Activated CD8-positive, alpha-beta T cell treated with anti-CD3 and anti-CD28 coated beads for 36 hours (primary cell): ENCODE results near the gene RPL10. TPM values are rescaled to one million over a fixed set of nuclear protein-coding genes. Genes with fewer than 3 reads are reported as not detected.

Experiments used
- ATAC-seq: fragments of 200-7000 bp; cut with Tn5 transposase; one replicate; pipeline ENCODE4 v1.10.0; 2021; ENCODE audit warnings: mild to moderate bottlenecking, moderate library complexity
- CTCF ChIA-PET: fragments of 350-600 bp; sonication (Branson Sonifier 250); formaldehyde crosslinking; loops from one replicate; lab custom pipeline; 2021; ENCODE audit warnings: antibody characterized with exemption; lab: Charles Lee
- POLR2A ChIA-PET: fragments of 350-600 bp; sonication (Branson Sonifier 250); formaldehyde crosslinking; loops from one replicate; lab custom pipeline; 2021; ENCODE audit warnings: antibody characterized with exemption; lab: Charles Lee
- DNase-seq: peaks from one replicate; pipeline ENCODE4 v3.0.0-alpha.2; 2020
- H3K27ac Mint-ChIP-seq: one replicate; pipeline ENCODE4 v1.8.0; 2021; ENCODE audit warnings: mild to moderate bottlenecking, mixed read lengths
- H3K27me3 Mint-ChIP-seq: one replicate; pipeline ENCODE4 v1.8.0; 2021; ENCODE audit warnings: mixed read lengths
- H3K36me3 Mint-ChIP-seq: one replicate; pipeline ENCODE4 v1.8.0; 2021; ENCODE audit warnings: low read depth, mixed read lengths
- H3K4me1 Mint-ChIP-seq: one replicate; pipeline ENCODE4 v1.8.0; 2021; ENCODE audit warnings: low read depth, mixed read lengths
- H3K4me3 Mint-ChIP-seq: one replicate; pipeline ENCODE4 v1.8.0; 2021; ENCODE audit warnings: mild to moderate bottlenecking, moderate library complexity, mixed read lengths
- H3K9me3 Mint-ChIP-seq: one replicate; pipeline ENCODE4 v1.8.0; 2021; ENCODE audit warnings: mixed read lengths
- intact Hi-C: fragments of 100-400 bp; cut with micrococcal nuclease; formaldehyde crosslinking; loops from one replicate; pipeline ENCODE4 v1.10.0; 2022
- total RNA-seq, 2 experiments: library from RNA; stranded (reverse); gene quantifications; one replicate each; pipeline ENCODE4 v1.2.3, GENCODE V29; 2021
- TF ChIP-seq, protein P1 (sequence below): fragments of 200-600 bp; IDR thresholded peaks from one replicate; pipeline ENCODE4 v1.8.0; 2022; ENCODE audit warnings: antibody characterized with exemption, mild to moderate bottlenecking

Gene RPL10
- total RNA-seq, 2 experiments from 2014 or later, result 3,574 to 3,675 TPM

DNA sequence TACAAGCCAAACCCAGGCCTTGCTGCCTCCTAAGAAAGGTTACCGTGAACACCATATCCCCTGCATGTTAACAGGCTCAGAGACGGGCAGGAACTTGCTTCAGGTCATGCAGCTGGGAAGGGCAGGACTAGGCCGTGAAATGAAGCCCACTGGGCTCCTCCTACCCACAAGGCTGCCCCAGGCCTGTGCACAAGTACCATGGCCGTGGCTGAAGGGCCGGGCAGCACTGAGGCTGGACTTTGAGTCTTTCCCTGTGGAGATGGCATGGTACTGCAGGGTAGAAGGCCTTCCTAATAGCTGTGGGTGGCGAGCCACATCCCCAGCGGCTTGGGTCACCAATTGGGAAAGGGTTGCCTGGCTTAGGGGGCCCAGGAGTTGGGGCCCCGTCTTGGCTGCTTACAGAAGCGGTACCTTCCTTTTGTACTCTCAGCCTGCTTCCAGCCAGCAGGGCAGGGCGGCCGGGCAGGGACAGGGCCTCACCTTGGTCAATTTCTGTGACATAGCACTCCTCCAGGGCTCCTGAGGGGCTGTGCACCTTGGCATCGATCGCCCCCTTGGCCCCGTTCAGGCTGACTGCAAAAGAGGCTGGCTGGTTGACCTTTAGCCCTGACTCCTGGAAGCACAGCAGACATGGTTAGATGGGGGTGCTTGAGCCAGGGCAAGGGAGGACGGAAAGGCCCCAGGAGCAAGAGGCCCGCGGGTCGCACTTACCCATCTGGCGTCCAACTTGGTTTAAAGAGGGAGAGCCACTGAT, 47.6 kb upstream of the RPL10 start:
- CTCF ChIA-PET, result no interaction called here
- POLR2A ChIA-PET, result interaction anchor here (0.9 to 3.9 kb wide), 4 partner anchors 8 to 49 kb away, joined by 3 to 21 read pairs (median 4); partner anchors contain the start of gene RPL10
- TF ChIP-seq, protein P1, sequence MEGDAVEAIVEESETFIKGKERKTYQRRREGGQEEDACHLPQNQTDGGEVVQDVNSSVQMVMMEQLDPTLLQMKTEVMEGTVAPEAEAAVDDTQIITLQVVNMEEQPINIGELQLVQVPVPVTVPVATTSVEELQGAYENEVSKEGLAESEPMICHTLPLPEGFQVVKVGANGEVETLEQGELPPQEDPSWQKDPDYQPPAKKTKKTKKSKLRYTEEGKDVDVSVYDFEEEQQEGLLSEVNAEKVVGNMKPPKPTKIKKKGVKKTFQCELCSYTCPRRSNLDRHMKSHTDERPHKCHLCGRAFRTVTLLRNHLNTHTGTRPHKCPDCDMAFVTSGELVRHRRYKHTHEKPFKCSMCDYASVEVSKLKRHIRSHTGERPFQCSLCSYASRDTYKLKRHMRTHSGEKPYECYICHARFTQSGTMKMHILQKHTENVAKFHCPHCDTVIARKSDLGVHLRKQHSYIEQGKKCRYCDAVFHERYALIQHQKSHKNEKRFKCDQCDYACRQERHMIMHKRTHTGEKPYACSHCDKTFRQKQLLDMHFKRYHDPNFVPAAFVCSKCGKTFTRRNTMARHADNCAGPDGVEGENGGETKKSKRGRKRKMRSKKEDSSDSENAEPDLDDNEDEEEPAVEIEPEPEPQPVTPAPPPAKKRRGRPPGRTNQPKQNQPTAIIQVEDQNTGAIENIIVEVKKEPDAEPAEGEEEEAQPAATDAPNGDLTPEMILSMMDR, result no peak
- H3K27me3 Mint-ChIP-seq, result no peaks in the 10 kb centered on the region
- DNase-seq, result no peak
- H3K4me1 Mint-ChIP-seq, result peaks cover 46% of the 10 kb centered on the region
- no peaks in the 10 kb centered on the region for H3K9me3 Mint-ChIP-seq
- no peak for ATAC-seq
- H3K36me3 Mint-ChIP-seq, result peaks cover 23% of the 10 kb centered on the region
- no peak overlapping the region for H3K4me3 Mint-ChIP-seq
- H3K27ac Mint-ChIP-seq, result peak overlapping the region; percentile 52
- intact Hi-C loops, result no loop called here

DNA sequence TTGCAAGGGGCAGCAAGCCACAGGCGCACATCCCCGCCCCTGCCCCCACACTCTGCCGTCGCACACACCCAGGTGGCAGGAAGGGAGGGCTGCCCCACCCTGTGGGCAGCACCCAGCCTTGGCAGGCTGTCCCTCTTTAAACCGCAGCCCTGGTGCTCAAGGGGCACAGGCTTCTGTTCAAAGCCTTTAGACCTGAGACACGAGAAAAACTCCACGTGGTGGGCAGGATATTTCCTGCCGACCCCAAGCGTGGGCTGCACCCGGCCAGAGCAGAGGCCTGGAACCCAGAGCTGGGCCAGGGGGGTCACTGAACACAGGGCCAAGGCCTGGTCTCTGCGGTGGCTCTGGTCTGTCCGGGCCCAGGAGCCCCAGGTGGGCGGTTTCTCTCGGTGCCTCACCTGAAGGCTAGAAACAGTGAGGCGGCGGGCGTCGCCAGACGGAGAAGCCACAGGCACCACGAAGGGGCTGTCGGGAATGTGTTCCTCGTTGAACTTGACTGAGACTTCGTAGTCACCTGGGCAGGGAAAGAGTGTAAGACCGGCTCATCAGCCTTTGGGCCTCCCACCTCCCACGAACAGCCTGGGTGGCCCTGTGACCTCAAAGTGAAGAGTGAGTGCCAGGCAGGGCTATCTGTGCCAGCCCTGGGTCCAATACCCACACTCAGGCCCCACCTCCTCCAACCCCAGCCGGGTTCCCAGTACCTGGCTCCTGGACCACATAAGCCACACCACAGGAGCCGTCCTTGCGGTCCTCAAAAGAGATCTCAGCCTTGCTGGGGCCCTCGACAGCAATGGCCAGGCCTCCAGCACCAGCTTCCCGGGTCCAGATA, 46.8 kb upstream of the RPL10 start:
- peaks cover 46% of the 10 kb centered on the region for H3K4me1 Mint-ChIP-seq
- POLR2A ChIA-PET, result interaction anchor here (1.2 to 1.9 kb wide), 2 partner anchors 14 to 29 kb away, joined by 3 to 4 read pairs; no protein-coding TSS in a partner anchor
- intact Hi-C loops, result no loop called here

DNA sequence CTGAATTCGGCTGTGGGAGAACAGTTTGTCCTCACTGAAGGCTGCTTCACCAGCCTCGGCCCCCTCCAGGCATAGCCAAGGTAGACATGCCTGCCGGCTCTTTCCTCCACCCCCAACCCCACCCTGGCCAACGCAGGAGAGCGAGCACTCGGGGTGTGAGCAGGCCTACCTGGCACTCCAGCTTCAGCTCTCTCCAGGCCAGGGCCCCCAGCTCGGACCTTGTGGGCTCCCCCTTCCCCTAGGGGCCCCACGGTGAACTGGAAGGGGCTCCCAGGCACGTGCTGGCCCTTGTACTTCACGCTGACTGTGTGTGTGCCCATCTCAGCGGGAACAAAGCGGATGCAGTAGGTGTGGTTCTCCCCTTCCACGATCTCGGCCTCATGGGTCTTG, 46.2 kb upstream of the RPL10 start:
- TF ChIP-seq, protein P1, result no peak
- ChIA-PET CTCF (no interaction called here), POLR2A (no interaction called here)
- no peaks in the 10 kb centered on the region for H3K9me3 Mint-ChIP-seq
- DNase-seq (no peak), ATAC-seq (no peak)
- H3K36me3 Mint-ChIP-seq, result peaks cover 30% of the 10 kb centered on the region
- intact Hi-C loops, result no loop called here
- H3K4me1 Mint-ChIP-seq, result peaks cover 46% of the 10 kb centered on the region
- H3K27ac Mint-ChIP-seq, result peak overlapping the region; percentile 79
- no peak overlapping the region for H3K4me3 Mint-ChIP-seq
- H3K27me3 Mint-ChIP-seq, result no peaks in the 10 kb centered on the region

More for the DNA sequence above, 46.8 kb upstream of the RPL10 start:
- Mint-ChIP-seq H3K27ac (peak overlapping the region; percentile 79), H3K4me3 (no peak overlapping the region), H3K9me3 (no peaks in the 10 kb centered on the region), H3K27me3 (no peaks in the 10 kb centered on the region), H3K36me3 (peaks cover 28% of the 10 kb centered on the region)
- TF ChIP-seq, protein P1, result no peak
- ATAC-seq (no peak), DNase-seq (peak; percentile 24)
- CTCF ChIA-PET, result no interaction called here

DNA sequence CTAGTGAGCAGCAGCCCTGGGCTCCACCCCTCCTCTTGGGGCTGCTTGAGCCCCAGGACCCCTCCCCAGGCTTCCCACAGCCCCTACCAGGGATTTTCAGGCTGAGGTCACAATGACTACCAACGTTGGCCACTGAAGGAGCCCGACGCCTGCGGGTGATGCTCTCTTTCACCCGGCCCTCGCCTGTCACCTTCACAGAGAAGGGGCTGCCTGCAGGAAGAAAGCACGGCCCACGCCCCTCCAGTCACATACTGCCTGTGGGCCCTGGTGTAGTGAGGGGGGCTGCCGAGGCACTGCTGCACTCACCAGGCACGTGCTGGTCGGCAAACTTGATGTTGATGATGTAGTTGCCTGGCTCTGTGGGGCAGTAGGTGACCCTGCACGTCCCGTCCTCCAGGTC, 45.7 kb upstream of the RPL10 start:
- ChIA-PET POLR2A (no interaction called here), CTCF (no interaction called here)
- H3K9me3 Mint-ChIP-seq, result no peaks in the 10 kb centered on the region
- no peaks in the 10 kb centered on the region for H3K27me3 Mint-ChIP-seq
- H3K27ac Mint-ChIP-seq, result peak overlapping the region; percentile 46
- ATAC-seq, result no peak
- intact Hi-C loops, result no loop called here
- peaks cover 28% of the 10 kb centered on the region for H3K36me3 Mint-ChIP-seq
- no peak for DNase-seq
- H3K4me1 Mint-ChIP-seq, result peaks cover 44% of the 10 kb centered on the region
- H3K4me3 Mint-ChIP-seq, result no peak overlapping the region
- TF ChIP-seq, protein P1, result no peak
